Suppressor macrophage (primary cell): Measurements from ENCODE around the gene MTMR3.
A peak's percentile ranks its signal among the peaks of the same experiment; 100 is the strongest.
"Not testable (repeated sequence)": the region's sequence is repeated elsewhere in the genome, so short reads cannot be mapped to it uniquely, and the experiment has no call there.

ENCODE experiments used
- DNase-seq, 4 experiments: peaks; one replicate each; pipeline ENCODE4 v3.0.0-alpha.2; 2020 to 2022
- total RNA-seq, 17 experiments: gene quantifications; one replicate each; lab custom pipeline; 2026; ENCODE audit warnings: mixed read lengths in 6 of 17, inconsistent platforms in 3 of 17; lab: John Stamatoyannopoulos, UW

MTMR3 gene
- total RNA-seq: 48.3 to 123 (median 71.1) reads per million in 17 experiments

GRCh38 chr22:29883045-29883774 lies at the start of gene MTMR3:
TSS of gene MTMR3 (plus strand) at chr22:29883174. CDS start at chr22:29971060, 87,886 bp downstream.
- DNase-seq: peak; percentile 95 to 98 (median 98)

GRCh38 chr22:29833392-29833965 lies 49.5 kb upstream of the MTMR3 start:
- DNase-seq: no peak

- no peak for DNase-seq
These were observed 48.9 kb upstream of the MTMR3 start for GRCh38 chr22:29834046-29834445.

- not testable (repeated sequence) for DNase-seq
These were observed 46.1 kb upstream of the MTMR3 start for GRCh38 chr22:29836791-29837370.

- DNase-seq: peak; percentile 99 to 100 (median 100)
These were observed 45.0 kb upstream of the MTMR3 start, which contains the start of gene ASCC2 for GRCh38 chr22:29837741-29838598. TSS of gene ASCC2 (minus strand) at chr22:29838274. CDS start at chr22:29832325, 5,949 bp downstream.

- DNase-seq: peak in 1 of 4 experiments; percentile 18
These were observed 44.4 kb upstream of the MTMR3 start for GRCh38 chr22:29838599-29838956.

- DNase-seq: no peak
These were observed 43.9 kb upstream of the MTMR3 start for GRCh38 chr22:29839039-29839438.

GRCh38 chr22:29840498-29840897 lies 42.5 kb upstream of the MTMR3 start:
- DNase-seq: peak; percentile 8 to 55 (median 32)

- no peak for DNase-seq
These were observed 40.8 kb upstream of the MTMR3 start for GRCh38 chr22:29842172-29842571.

GRCh38 chr22:29842740-29843139 lies 40.2 kb upstream of the MTMR3 start:
- peak; percentile 47 to 80 (median 58) for DNase-seq

GRCh38 chr22:29846290-29846689 lies 36.7 kb upstream of the MTMR3 start:
- no peak for DNase-seq

GRCh38 chr22:29848111-29848510 lies 34.9 kb upstream of the MTMR3 start:
- peak; percentile 9 to 40 (median 37) for DNase-seq

- no peak for DNase-seq
These were observed 28.5 kb upstream of the MTMR3 start for GRCh38 chr22:29854432-29854831.

- peak; percentile 63 to 73 (median 68) for DNase-seq
These were observed 27.3 kb upstream of the MTMR3 start for GRCh38 chr22:29855611-29856181.

- DNase-seq: no peak
These were observed 26.5 kb upstream of the MTMR3 start for GRCh38 chr22:29856496-29856895.

- DNase-seq: not testable (repeated sequence)
These were observed 23.9 kb upstream of the MTMR3 start for GRCh38 chr22:29859030-29859429.

- peak in 2 of 4 experiments; percentile 35 to 46 for DNase-seq
These were observed 22.8 kb upstream of the MTMR3 start for GRCh38 chr22:29860006-29860766.

- DNase-seq: no peak
These were observed 21.2 kb upstream of the MTMR3 start for GRCh38 chr22:29861672-29862297.

GRCh38 chr22:29865572-29865971 lies 17.4 kb upstream of the MTMR3 start:
- not testable (repeated sequence) for DNase-seq

GRCh38 chr22:29867260-29867659 lies 15.7 kb upstream of the MTMR3 start:
- DNase-seq: no peak

- no peak for DNase-seq
These were observed 15.1 kb upstream of the MTMR3 start for GRCh38 chr22:29867851-29868250.
